Head of caudate nucleus (tissue), 42 donors: ENCODE data around the gene MOSPD3.

ENCODE experiments used
- DNase-seq, 42 donors: peaks; one replicate each; pipeline versions ENCODE4 v3.0.0 to v3.0.0-alpha.2; 2020 to 2021; ENCODE audit warnings: mixed read lengths in 7 of 42
- intact Hi-C: fragments of 100-400 bp; cut with DNase I; formaldehyde crosslinking; loops from one replicate; pipeline ENCODE4 v1.15.0; 2022

Gene MOSPD3

GRCh38 chr7:100609958-100610357 lies 2.4 kb upstream of the MOSPD3 start:
- no peak for DNase-seq
- intact Hi-C loops: no loop called here

GRCh38 chr7:100612730-100613390 lies 520 bp downstream of the MOSPD3 start:
- intact Hi-C loops: no loop called here
- peak in 2 of 42 donors; percentile 17 to 21 for DNase-seq

GRCh38 chr7:100613412-100614175 lies 1.3 kb downstream of the MOSPD3 start:
- intact Hi-C loops: no loop called here
- DNase-seq: no peak

GRCh38 chr7:100614308-100614861 lies 2.0 kb downstream of the MOSPD3 start:
- no peak for DNase-seq
- intact Hi-C loops: no loop called here

GRCh38 chr7:100620239-100620638 lies 7.9 kb downstream of the MOSPD3 start:
- no peak for DNase-seq
- intact Hi-C loops: no loop called here

- intact Hi-C loops: no loop called here
- DNase-seq: no peak
These were observed 8.5 kb downstream of the MOSPD3 start for GRCh38 chr7:100620804-100621203.

GRCh38 chr7:100621554-100621953 lies 9.2 kb downstream of the MOSPD3 start:
- intact Hi-C loops: no loop called here
- DNase-seq: no peak

GRCh38 chr7:100623951-100624824 lies 11.8 kb downstream of the MOSPD3 start:
- no peak for DNase-seq
- intact Hi-C loops: no loop called here

GRCh38 chr7:100626055-100626454 lies 13.7 kb downstream of the MOSPD3 start:
- no peak for DNase-seq
- intact Hi-C loops: no loop called here

- peak; percentile 55 to 93 (median 80) for DNase-seq
These were observed 14.3 kb downstream of the MOSPD3 start for GRCh38 chr7:100626530-100627237.

GRCh38 chr7:100627238-100627549 lies 14.9 kb downstream of the MOSPD3 start:
- intact Hi-C loops: no loop called here
- DNase-seq: no peak

More at GRCh38 chr7:100626530-100627237, 14.3 kb downstream of the MOSPD3 start:
- intact Hi-C loops: no loop called here

- peak in 1 of 42 donors; percentile 33 for DNase-seq
- intact Hi-C loops: no loop called here
These were observed 16.9 kb downstream of the MOSPD3 start for GRCh38 chr7:100629117-100629716.

- intact Hi-C loops: no loop called here
- no peak for DNase-seq
These were observed 17.7 kb downstream of the MOSPD3 start for GRCh38 chr7:100630066-100630465.

GRCh38 chr7:100632951-100633717 lies 20.8 kb downstream of the MOSPD3 start:
- intact Hi-C loops: no loop called here
- peak in 27 of 42 donors; percentile 18 to 61 (median 39) for DNase-seq

GRCh38 chr7:100639995-100640516 lies 27.7 kb downstream of the MOSPD3 start:
- peak in 2 of 42 donors; percentile 21 to 27 for DNase-seq
- intact Hi-C loops: no loop called here

- intact Hi-C loops: no loop called here
These were observed 28.4 kb downstream of the MOSPD3 start for GRCh38 chr7:100640517-100641440.

More at GRCh38 chr7:100640517-100641440, 28.4 kb downstream of the MOSPD3 start:
- DNase-seq: no peak
